Ureter (tissue), 1 donor: ENCODE measurements around the gene FCN2. TPM values are rescaled to one million over a fixed set of nuclear protein-coding genes. Genes with fewer than 3 reads are reported as not detected.

Experiments
- DNase-seq: peaks from one replicate; pipeline ENCODE4 v3.0.0-alpha.2; 2020; ENCODE audit warnings: low spot score
- total RNA-seq: library from RNA; stranded (reverse); gene quantifications from one replicate; pipeline ENCODE4 v1.2.4, GENCODE V29; 2023
- donor health status: DM: yes; HTN: yes; CAD: no.

The FCN2 gene
- 0.49 TPM for total RNA-seq

GRCh38 chr9:134880484-134881312 is at the start of gene FCN2:
Gene FCN2, plus strand, starts transcription at chr9:134880810. Its CDS starts 12 bp downstream, at chr9:134880822.
- no peak for DNase-seq

- DNase-seq, result no peak
Observed at GRCh38 chr9:134830926-134831720, 49.5 kb upstream of the FCN2 start.

GRCh38 chr9:134832471-134832870 is 48.1 kb upstream of the FCN2 start:
- DNase-seq, result no peak

- no peak for DNase-seq
Observed at GRCh38 chr9:134833294-134833880, 47.2 kb upstream of the FCN2 start.

GRCh38 chr9:134834217-134834956 is 46.2 kb upstream of the FCN2 start:
- DNase-seq, result no peak

GRCh38 chr9:134834957-134835419 is 45.6 kb upstream of the FCN2 start:
- DNase-seq, result no peak

GRCh38 chr9:134835448-134835847 is 45.2 kb upstream of the FCN2 start:
- DNase-seq, result no peak

GRCh38 chr9:134835987-134836386 is 44.6 kb upstream of the FCN2 start:
- no peak for DNase-seq

- DNase-seq, result no peak
Observed at GRCh38 chr9:134836406-134836970, 44.1 kb upstream of the FCN2 start.

GRCh38 chr9:134837529-134837928 is 43.1 kb upstream of the FCN2 start:
- DNase-seq, result no peak

- no peak for DNase-seq
Observed at GRCh38 chr9:134838651-134839454, 41.8 kb upstream of the FCN2 start.

- DNase-seq, result no peak
Observed at GRCh38 chr9:134839455-134840125, 41.0 kb upstream of the FCN2 start.

- DNase-seq, result no peak
Observed at GRCh38 chr9:134840511-134840910, 40.1 kb upstream of the FCN2 start.

GRCh38 chr9:134841180-134841904 is 39.3 kb upstream of the FCN2 start:
- no peak for DNase-seq

GRCh38 chr9:134842321-134842720 is 38.3 kb upstream of the FCN2 start:
- no peak for DNase-seq

GRCh38 chr9:134843740-134844139 is 36.9 kb upstream of the FCN2 start:
- DNase-seq, result no peak

GRCh38 chr9:134844821-134845220 is 35.8 kb upstream of the FCN2 start:
- no peak for DNase-seq

- no peak for DNase-seq
Observed at GRCh38 chr9:134846187-134846586, 34.4 kb upstream of the FCN2 start.

- DNase-seq, result no peak
Observed at GRCh38 chr9:134846699-134847098, 33.9 kb upstream of the FCN2 start.
